OCI-LY3 (cell line): ENCODE measurements around the gene SLC30A1.
"Not testable (repeated sequence)": the region's sequence is repeated elsewhere in the genome, so short reads cannot be mapped to it uniquely, and the experiment has no call there.

Experiments used
- H2AFZ ChIP-seq: fragments of 200-600, 300-600 bp; shearing (Covaris generic); 2 replicates; pipeline ENCODE4 v1.6.0; 2014; ENCODE audit warnings: antibody characterized with exemption, low read depth, low read length
- H3K27ac ChIP-seq: fragments of 200-600, 300-600 bp; sonication (generic); 2 replicates; pipeline ENCODE4 v1.5.1; 2014; ENCODE audit warnings: mild to moderate bottlenecking, low read length, moderate library complexity, mixed read lengths
- H3K27me3 ChIP-seq: fragments of 200-600, 300-600 bp; sonication (generic); 2 replicates; pipeline ENCODE4 v1.6.1; 2014; ENCODE audit warnings: low read depth, low read length, mixed read lengths
- H3K36me3 ChIP-seq: fragments of 200-600, 300-600 bp; sonication (generic); replicated peaks from 2 replicates; pipeline ENCODE3; 2014; ENCODE audit warnings: low read depth, low read length, mixed read lengths
- H3K4me1 ChIP-seq: fragments of 300-600, 200-600 bp; sonication (generic); 2 replicates; pipeline ENCODE4 v1.6.1; 2014; ENCODE audit warnings: low read length, mixed read lengths
- H3K4me2 ChIP-seq: fragments of 200-600, 300-600 bp; sonication (generic); 2 replicates; pipeline ENCODE4 v1.6.1; 2014; ENCODE audit warnings: low read length, mixed read lengths
- H3K4me3 ChIP-seq: fragments of 300-600, 200-600 bp; sonication (generic); 2 replicates; pipeline ENCODE4 v1.5.1; 2014; ENCODE audit warnings: antibody characterized with exemption, mild to moderate bottlenecking, low read length, moderate library complexity
- H3K79me2 ChIP-seq: fragments of 300-600, 200-600 bp; shearing (Covaris generic); 2 replicates; pipeline ENCODE4 v1.6.1; 2014; ENCODE audit warnings: mild to moderate bottlenecking, low read length, mixed read lengths
- H3K9ac ChIP-seq: fragments of 300-600, 200-600 bp; shearing (Covaris generic); 2 replicates; pipeline ENCODE4 v1.6.0; 2014; ENCODE audit warnings: mild to moderate bottlenecking, low read length, moderate library complexity
- H3K9me3 ChIP-seq: fragments of 200-600, 300-600 bp; shearing (Covaris generic); 2 replicates; pipeline ENCODE4 v1.6.1; 2014; ENCODE audit warnings: low read length, mixed read lengths; ENCODE audit not compliant: insufficient read depth
- H4K20me1 ChIP-seq: fragments of 200-600, 300-600 bp; sonication (generic); 2 replicates; pipeline ENCODE4 v1.6.1; 2016; ENCODE audit warnings: low read length, mixed read lengths; ENCODE audit not compliant: insufficient read depth
- EZH2phosphoT487 ChIP-seq: fragments of 200-600 bp; shearing (Covaris generic); IDR thresholded peaks from 2 replicates; pipeline ENCODE4 v1.6.1; 2018; ENCODE audit warnings: antibody characterized with exemption, mixed run types, low read depth
- TF ChIP-seq, protein P1 (sequence below): fragments of 200-600, 300-600 bp; sonication (generic); IDR thresholded peaks from 2 replicates; pipeline ENCODE4 v1.5.1; 2014; ENCODE audit warnings: antibody characterized with exemption, low read length, low read depth

The SLC30A1 gene

DNA sequence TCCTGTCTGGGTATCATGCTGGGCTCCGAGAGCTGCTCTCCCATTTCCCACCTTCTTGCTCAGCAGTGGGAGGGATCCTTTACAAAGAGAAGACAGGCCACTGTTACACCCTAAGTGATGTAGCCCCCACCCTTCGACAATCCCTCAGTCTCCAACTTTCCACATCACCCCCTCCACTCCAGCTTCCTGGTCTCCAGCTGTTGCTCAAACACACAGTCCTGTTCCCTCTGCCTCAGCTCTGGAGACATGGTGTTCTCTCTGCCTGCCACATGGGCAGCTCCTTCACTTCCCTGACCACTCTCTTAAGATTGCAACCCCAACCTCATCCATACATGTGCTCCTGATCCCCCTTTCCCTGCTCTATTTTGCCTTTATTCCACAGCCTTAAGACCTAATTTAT lies 37.7 kb downstream of the SLC30A1 start:
- Histone ChIP-seq H3K4me3 (no peak overlapping the region), H3K36me3 (no peaks in the 10 kb centered on the region), H4K20me1 (no peaks in the 10 kb centered on the region), H3K27me3 (peaks cover 24% of the 10 kb centered on the region; the same call in 1 of the 2 replicates), H2AFZ (no peak overlapping the region), H3K9me3 (no peaks in the 10 kb centered on the region; the same call in 1 of the 2 replicates), H3K9ac (no peak overlapping the region), H3K4me2 (no peak overlapping the region), H3K27ac (no peak overlapping the region), H3K4me1 (no peaks in the 10 kb centered on the region), H3K79me2 (no peaks in the 10 kb centered on the region)
- TF ChIP-seq EZH2phosphoT487, result no peak
- TF ChIP-seq, protein P1, sequence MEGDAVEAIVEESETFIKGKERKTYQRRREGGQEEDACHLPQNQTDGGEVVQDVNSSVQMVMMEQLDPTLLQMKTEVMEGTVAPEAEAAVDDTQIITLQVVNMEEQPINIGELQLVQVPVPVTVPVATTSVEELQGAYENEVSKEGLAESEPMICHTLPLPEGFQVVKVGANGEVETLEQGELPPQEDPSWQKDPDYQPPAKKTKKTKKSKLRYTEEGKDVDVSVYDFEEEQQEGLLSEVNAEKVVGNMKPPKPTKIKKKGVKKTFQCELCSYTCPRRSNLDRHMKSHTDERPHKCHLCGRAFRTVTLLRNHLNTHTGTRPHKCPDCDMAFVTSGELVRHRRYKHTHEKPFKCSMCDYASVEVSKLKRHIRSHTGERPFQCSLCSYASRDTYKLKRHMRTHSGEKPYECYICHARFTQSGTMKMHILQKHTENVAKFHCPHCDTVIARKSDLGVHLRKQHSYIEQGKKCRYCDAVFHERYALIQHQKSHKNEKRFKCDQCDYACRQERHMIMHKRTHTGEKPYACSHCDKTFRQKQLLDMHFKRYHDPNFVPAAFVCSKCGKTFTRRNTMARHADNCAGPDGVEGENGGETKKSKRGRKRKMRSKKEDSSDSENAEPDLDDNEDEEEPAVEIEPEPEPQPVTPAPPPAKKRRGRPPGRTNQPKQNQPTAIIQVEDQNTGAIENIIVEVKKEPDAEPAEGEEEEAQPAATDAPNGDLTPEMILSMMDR, result no peak

DNA sequence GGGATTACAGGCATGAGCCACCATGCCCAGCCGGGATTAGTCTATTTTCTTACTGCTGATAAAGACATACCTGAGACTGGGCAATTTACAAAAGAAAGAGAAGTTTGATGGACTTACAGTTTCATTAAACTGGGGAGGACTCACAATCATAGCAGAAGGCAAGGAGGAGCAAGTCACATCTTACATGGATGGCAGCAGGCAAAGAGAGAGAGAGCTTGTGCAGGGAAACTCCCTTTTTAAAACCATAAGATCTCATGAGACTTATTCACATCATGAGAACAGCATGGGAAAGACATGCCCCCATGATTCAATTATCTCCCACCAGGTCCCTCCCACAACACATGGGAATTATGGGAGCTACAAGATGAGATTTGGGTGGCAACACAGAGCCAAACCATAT lies 38.1 kb downstream of the SLC30A1 start:
- H3K4me3 ChIP-seq, H3K9ac ChIP-seq, H3K36me3 ChIP-seq, H2AFZ ChIP-seq, H3K4me1 ChIP-seq, H3K79me2 ChIP-seq, H3K9me3 ChIP-seq, H3K27ac ChIP-seq, H3K4me2 ChIP-seq, H4K20me1 ChIP-seq: not testable (repeated sequence)
- H3K27me3 ChIP-seq, result peaks cover 24% of the 10 kb centered on the region; the same call in 1 of the 2 replicates

DNA sequence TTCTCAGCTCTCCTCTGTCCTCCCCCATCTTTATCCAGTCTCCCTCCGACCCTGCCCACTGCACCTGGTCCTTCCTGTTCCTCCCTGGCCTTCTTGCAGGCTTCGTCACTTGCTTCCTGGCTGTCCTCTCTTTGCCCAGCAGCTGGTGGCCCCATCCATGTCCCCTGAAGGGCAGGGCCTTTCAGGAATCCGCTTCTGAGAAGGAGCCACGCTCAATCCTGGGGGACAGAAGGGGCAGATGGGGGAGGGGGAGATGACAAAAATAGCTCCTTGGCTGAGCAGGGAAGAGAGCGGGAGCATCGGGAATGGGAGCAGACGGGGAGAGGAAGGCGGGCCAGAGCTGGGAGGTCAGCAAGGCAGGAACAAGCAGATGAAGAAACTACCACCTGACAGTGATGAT lies 40.7 kb downstream of the SLC30A1 start:
- Histone ChIP-seq H3K4me3 (no peak overlapping the region), H3K4me1 (no peaks in the 10 kb centered on the region), H2AFZ (no peak overlapping the region), H3K27me3 (peaks cover 15% of the 10 kb centered on the region; the same call in 1 of the 2 replicates), H3K79me2 (no peaks in the 10 kb centered on the region), H3K4me2 (no peak overlapping the region), H3K27ac (no peak overlapping the region), H3K36me3 (no peaks in the 10 kb centered on the region), H4K20me1 (no peaks in the 10 kb centered on the region), H3K9ac (no peak overlapping the region), H3K9me3 (no peaks in the 10 kb centered on the region; the same call in 1 of the 2 replicates)
- no peak for TF ChIP-seq EZH2phosphoT487
- TF ChIP-seq, protein P1, result no peak

DNA sequence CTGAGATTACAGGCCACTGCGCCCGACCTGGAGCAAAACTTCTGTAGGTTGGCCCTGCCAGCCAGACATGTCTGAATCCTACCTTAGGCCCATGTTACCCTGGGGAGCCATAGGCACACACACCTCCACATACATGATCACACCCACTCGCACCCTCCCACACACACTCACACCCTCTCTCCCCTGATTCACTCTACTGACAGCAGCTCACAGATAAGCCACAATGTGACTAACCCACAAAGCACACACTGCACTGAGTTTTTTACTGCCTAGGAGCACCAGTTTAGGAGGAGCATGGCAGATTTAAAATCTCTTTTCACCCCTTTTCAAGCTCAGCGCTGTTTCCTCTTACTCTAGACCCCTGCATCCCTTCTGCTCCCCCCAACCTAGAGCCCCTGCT lies 41.7 kb downstream of the SLC30A1 start:
- Histone ChIP-seq H3K79me2 (no peaks in the 10 kb centered on the region), H4K20me1 (no peaks in the 10 kb centered on the region), H3K4me3 (no peak overlapping the region), H3K27me3 (peaks cover 7% of the 10 kb centered on the region; the same call in 1 of the 2 replicates), H3K9ac (no peak overlapping the region), H3K27ac (no peak overlapping the region), H3K4me2 (no peak overlapping the region), H3K9me3 (no peaks in the 10 kb centered on the region; the same call in 1 of the 2 replicates), H2AFZ (no peak overlapping the region), H3K4me1 (no peaks in the 10 kb centered on the region), H3K36me3 (no peaks in the 10 kb centered on the region)
- no peak for TF ChIP-seq EZH2phosphoT487
- TF ChIP-seq, protein P1, result no peak

DNA sequence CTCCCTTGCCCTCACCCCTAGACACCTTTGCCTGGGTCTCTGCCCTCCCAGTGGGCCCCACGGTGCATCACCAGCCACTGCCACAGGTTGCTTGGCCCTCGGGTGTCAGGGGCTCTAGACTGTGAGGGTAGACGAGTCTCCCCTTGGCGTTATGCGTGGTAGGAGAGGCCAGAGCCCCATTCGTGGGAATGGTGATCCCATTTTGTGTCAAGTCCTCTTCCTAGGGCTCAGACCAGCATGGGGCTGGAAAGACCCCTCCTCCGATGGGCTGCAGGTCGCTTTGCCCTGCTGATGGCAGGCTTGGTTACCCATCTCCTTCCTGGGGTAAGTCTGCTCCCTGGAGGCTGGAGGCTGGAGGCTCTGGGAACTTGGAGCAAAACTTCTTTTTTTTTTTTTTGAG lies 42.4 kb downstream of the SLC30A1 start:
- TF ChIP-seq EZH2phosphoT487, result no peak
- TF ChIP-seq, protein P1, result no peak
- Histone ChIP-seq H3K9ac (no peak overlapping the region), H3K4me2 (no peak overlapping the region)

More for the DNA sequence above, 42.4 kb downstream of the SLC30A1 start:
- Histone ChIP-seq H4K20me1 (no peaks in the 10 kb centered on the region), H3K27ac (no peak overlapping the region), H3K36me3 (no peaks in the 10 kb centered on the region), H2AFZ (no peak overlapping the region), H3K4me1 (no peaks in the 10 kb centered on the region), H3K4me3 (no peak overlapping the region), H3K79me2 (no peaks in the 10 kb centered on the region), H3K9me3 (no peaks in the 10 kb centered on the region; the same call in 1 of the 2 replicates), H3K27me3 (peaks cover 5% of the 10 kb centered on the region; the same call in 1 of the 2 replicates)
